Endometrium (tissue), 2 donors: Measurements from ENCODE around the gene HBEGF.

Source experiments
- FAIRE-seq: peaks from 2 replicates; lab custom pipeline; 2012; peaks lifted over from hg19 to GRCh38; lab: Jason Lieb, UNC
- donor health status: control.
- donor health status: control.

The HBEGF gene

DNA sequence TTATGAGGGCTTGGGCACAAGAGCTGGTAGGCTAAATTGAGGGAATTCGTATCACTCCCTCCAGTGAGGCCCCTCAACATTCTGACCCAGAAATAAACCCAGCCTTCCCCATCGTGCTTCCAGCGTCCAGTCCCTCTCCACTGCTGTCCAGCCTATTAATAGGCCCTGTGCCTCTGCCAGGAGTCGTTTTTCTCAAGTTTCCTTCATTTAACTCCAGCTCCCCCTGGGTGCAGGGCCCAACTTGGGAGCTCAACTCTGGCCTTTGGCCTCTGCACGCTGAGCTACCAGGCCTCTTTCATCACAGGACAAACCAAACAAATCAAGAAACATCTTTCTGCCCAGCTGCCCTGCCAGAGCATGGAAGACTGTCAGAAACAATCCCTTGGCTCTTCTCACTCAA lies 10.0 kb downstream of the HBEGF start:
- no peak for FAIRE-seq

DNA sequence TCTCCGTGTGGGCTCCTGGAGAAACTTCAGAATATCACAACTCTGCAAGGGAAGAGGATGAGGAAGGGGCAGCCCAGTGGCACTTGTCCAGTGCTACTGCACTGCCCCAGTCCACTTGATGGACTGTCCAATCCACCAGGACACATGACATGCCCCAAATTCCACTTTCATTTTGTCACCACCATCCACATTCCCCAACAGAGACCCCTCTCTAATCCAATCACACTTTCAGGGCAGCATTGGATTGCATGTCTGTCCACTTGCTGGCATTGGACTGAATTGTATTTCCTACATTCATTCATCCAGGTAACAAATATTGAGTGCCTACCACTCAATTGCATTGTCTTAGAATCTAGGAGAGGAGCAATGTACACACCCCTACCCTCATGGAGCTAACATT lies 14.8 kb downstream of the HBEGF start:
- FAIRE-seq = no peak

DNA sequence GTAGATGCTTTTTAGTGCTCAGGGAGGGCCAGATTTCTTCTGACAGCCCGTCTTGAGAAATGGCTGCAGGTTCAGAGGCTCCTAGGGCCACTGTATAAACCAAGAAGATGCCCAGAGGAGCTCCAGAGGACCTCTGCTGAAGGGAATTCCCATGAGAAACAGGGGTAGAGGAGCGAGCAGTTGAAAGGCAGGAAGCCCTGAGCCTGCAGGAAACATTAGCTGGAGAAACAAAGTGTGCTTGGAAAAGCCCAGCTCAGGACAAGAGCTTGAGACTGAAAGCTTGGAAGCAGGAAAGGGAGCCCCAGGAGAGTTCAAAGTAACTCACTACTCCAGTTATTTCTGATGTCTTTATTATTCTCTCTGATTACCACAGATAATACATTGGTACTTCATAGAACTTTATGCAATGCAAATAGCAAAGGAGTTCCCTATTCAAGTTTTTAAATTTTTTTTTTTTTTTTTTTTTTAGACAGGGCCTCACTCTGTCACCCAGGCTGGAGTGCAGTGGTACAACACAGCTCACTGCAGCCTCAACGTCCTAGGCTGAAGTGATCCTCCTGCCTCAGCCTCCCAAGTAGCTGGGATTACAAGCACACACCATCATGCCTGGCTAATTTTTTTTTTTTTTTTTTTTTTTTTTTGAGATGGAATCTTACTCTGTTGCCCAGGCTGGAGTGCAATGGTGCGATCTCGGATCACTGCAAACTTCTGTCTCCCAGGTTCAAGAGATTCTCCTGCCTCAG lies 16.5 kb downstream of the HBEGF start:
- FAIRE-seq = no peak

DNA sequence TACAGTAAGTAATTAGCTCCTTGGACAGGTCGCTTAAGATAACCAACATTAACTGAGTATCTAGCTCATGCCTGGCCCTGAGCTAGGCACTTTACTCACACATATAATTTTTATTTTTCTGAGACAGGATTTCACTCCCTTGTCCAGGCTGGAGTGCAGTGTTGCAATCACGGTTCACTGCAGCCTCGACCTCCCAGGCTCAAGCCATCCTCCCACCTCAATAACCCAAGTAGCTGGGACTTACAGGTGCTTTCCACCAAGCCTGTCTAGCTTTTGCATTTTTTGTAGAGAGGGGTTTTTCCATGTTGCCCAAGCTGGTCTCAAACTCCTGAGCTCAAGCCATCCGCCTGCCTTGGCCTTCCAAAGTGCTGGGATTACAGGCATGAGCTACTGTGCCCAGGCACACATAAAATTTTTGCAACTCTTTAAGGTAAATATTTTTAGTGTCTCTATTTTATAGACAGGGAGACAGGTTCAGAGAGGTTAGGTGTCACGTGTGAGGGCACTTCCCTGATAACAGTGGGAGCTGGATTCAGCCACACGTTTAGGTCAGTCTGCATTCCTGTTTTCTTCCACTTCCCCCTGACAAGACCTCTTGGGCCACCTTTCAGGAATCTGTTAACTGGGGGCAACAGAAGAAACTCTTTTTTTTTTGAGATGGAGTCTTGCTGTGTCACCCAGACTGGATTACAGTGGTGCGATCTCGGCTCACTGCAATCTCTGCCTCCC lies 18.2 kb downstream of the HBEGF start:
- no peak for FAIRE-seq

DNA sequence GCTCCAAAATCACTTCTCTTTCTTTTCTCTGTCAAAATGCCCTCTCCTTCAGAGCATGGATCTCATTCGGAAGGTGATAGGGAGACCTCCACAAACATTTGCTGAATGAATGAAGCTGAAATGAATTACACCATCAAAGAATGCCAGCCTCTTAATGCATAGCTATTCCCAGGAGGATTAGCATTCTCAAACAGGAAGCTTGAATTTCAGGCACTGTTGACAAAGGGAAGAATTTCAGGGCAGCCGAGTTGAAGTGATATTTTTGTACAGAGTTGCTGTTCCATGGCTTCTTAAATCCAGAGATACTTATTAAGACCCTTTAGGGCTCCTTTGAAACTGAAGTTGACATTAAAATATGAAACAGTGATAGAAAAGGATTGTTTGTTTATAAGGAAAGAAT lies 18.8 kb downstream of the HBEGF start:
- no peak for FAIRE-seq

DNA sequence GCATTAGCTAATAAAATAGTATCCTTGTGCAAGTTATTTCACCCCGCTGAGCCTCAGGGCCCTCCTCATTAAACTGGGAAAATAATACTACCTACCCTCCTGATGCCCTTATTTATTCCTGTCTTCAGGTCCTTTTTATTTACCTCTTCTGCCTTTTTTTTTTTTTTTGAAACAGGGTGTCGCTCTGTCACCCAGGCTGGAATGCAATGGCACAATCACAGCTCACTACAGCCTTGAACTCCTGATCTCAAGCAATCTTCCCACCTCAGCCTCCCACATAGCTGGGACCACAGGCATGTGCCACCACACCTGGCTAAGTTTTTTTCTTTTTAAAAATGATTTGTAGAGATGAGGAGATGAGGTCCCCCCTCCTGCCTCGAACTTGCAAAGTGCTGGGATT lies 20.9 kb downstream of the HBEGF start:
- no peak for FAIRE-seq

DNA sequence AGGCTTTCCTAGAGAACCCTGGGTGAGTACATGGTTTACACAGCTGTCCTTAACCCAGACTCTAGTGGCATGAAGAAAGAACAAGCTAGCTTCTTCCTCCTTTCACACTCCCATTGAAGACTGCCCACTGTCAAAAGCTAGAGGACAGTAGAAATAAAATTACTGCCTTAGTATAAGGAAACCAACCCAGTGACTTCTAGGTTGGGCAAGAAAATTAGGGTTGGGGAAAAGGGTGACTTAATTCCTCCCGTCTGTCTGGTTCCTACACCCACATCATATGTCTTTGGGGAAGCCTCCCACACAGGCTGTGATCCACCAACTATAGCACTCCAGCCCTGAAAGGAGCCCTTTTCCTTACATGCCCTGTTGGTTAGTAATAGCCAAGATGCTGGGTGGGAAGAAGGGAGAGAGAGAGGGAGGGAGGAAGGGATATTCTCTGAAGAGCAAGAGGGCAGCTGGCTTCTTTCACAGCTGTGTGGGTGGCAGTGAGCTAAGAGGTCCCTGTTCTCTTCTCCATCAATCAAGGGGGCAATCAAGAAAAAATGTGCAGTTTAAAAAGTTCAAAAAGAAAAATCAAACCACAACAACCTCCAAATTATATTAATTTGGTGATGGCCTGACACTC lies 21.7 kb downstream of the HBEGF start:
- FAIRE-seq = no peak

DNA sequence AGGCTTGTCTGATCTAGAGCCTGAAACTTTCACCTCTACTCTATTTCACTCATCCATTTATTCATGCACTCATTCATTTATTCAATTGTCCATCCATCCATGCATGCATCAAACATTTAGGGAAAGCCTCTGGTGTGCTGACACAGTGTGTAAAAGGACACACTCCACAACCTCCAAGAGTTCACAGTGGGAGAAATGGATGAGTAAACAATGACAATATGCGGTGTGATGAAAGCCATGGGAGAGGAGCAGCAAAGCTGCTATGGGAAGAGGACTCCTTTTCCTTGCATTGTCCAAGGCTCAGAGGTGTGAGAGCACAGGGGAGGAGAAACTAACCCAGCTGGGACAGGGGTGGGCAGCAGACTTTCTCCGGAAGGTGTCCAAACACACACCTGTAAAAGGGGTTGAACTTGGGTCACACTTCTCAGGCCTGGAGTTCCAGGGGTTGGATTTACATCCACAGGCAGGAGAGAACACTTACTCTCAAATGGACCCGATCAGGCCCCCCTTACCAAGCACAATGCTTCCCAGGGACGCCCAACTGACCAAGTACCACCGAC lies 22.3 kb downstream of the HBEGF start:
- no peak for FAIRE-seq

DNA sequence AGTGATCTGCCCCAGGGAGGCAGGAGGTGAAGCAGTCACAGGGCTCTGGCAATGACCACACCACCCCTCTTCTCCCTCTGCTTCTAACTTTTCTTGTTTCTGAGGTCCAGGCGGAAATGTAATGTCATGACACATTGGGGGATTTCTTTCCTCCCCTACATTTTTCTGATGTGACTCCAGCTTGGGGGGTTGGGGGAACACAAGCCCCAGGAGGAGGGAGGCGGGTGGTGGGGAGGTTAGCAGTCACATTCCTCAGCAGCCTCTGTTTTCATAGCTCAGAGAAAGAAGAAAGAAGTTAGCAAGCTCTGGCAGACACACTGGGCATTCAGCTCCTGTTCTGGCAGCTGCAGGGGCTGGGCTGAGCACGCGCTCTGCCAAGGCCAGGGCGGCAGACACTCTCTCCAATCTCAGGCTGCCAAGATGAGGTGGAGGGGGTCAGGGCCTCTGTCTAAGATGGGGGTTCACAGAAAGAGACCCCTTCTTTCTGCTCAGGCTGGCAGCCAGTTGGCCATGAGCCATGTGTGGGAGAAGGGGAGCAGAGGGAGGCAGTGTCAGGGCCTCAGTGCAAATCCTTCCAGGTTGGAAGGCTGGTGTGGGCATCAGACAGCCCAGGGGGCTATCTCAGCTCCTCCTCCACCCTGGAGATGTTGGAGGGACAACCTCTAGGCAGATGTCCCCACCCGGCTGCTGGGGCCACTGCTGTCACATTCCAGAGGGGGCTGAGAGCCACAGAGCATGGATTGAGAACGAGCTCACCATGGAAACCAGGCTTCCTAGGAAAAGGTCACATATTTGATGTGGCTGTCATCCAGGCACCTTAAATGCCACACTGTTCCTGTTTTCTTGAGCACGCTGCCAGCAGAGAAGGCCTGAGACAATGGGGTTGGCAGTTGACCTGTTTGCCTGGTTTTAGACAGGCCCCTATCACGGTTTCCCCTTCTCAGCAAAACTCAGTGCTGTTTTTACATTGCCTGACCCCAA lies 23.4 kb downstream of the HBEGF start:
- FAIRE-seq = no peak

DNA sequence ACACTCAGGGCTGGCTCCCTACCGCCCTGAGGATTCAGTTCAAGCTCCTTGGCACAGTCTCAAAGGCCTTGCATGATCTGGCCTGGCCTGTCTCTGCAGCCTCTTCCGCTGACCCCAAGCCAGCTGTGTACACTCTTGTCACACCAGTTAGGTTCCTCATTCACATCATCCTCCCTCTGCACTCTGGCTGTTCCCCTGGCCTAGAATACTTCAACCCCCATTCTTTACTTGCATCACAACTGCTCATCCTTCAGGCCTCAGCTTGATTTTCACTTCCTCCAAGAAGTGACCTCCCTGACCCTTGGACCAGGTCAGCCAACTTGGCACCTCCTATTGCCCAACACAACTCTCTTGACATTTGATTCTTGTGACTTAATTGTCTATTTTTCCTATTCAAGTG lies 24.6 kb downstream of the HBEGF start:
- FAIRE-seq = no peak

DNA sequence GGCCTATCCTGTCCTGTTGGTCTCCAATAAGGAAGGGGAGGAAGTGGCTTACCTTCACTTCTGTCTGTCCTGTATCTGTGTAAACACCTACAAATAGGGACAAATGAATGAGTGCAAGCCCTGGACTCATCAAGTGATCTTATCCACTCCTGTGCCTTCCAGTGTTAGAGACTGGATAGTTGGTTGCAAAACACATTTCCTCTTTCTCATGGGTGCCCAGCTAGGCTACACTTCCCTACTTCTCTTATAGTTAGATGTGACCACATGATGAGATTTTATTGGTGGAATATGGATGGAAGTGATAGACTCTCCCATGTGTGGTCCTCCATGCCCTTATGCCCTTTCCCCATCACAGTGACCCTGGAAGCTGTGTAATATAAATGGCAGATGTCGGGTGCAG lies 26.6 kb downstream of the HBEGF start:
- FAIRE-seq = no peak

DNA sequence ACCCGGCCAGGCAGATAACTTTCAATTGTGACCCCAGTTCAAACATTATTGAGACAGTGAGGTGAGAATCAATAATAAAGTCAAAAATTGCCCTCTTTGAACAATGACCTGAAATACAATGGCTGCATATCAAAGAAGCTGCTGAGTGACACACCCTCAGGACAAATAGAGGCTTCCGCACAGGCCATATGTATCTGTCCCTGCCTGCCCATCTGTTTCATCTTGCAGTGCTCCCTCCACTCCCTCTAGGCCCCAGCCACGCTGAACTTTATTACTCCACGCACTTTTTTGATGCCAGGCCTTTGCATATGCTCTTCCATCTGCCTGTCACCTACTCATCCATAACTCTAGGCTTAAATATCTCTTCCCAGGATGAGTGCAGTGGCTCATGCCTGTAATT lies 27.6 kb downstream of the HBEGF start:
- no peak for FAIRE-seq

DNA sequence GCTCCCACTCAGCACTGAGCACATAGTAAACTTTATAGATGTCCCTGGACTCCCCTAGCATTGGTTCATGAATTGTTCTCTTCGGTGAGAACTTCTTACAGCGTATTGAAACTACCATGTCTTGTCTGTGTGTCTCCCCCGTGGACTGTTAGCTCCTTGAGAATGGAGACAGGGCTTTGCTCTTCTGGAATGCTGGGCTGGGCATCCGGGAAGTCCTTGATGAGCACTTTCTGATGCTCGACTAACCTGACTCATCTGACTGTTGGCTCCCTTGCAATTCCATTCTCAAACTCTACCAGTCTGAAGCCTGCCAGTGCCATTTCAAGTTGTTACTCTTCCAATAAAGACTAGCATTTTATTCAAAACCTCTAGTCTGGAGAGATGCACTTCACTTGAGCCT lies 28.5 kb downstream of the HBEGF start:
- FAIRE-seq = no peak

DNA sequence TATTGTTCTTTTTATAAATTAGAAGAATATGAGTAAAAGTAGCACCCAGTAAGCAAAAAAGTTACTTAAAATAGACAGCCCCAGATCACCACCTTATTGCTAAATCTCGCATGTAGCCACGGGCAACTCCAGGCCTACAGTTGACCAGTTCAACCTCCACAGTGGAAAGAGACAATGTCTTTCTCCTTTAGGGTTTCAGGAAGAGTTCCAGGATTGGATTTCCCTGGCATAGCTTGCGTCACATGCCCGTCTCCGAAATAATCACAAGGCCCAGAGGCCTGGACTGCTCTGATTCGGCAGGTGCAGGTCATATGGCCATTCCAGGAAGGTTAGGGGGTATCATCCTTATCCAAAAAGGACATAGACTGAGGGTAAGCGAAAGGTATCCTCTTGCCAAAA lies 33.6 kb downstream of the HBEGF start:
- no peak for FAIRE-seq

DNA sequence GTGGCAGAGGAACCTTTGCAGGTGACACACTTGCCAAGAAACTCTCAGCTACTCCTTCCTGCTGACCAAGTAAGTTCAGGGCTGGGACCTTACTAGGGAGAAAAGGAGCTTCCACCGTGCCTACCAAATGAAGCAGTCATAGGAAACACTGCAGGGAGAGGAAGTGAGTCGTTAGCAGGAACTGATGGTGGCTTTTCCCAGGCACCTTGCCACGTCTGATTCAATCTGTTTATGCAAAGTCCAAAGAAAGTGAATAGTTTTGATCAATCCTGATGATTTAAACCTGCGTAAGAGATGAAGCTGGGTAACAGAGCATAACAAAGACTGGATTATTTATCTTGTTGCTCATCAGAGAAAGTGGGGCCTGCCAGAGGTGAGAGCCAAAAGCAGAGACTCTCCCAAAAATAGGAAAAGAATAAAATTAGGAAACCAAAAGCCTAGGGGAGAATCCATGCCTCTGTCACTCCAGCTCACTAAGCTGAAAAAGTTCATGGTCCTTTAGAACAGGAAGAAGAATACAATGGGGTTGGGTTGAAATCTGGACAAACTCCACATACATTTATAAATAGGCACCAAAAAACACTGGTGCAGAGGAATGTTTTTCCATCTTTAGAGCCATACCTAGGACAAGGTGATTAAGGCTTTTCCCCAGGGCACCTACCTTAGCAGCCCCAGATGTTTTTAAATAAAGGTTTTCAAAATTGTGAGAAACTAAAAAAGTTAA lies 34.2 kb downstream of the HBEGF start:
- no peak for FAIRE-seq

DNA sequence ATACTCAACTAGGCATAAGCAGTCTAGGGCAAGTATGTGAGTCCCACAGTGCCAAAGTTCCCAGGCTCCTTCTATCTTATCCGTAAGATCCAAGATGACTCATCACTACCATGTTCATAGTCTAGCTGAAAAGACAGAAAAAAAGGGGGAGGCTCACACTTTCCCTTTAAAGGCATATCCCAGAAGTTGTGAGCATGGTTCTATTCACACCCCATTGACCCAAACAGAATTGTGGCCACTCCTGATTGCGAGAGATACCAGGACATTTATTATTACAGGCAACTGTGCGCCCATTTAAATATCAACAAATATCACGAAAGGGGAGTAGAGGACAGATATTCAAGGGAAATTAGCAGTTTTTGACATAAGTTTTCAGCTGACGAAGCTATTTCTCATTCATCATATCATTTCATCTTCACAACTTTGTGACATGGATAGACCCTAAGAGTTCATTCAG lies 35.4 kb downstream of the HBEGF start:
- no peak for FAIRE-seq

DNA sequence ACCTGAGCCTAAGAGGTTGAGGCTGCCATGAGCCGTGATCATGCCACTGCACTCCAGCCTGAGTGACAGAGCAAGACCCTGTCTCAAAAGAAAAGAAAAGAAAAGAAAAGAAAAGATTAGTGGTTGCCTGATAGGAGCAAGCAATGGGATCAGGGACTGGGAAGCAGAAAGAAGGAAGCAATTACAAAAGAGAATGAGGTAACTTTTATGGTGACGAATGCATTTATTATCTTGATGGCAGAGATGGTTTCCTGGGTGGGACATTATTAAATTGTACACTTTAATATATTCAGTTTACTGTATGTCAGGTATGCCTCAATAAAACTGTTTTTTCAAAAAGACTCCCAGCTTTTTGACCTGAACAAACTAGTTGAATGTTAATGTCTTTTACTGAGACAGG lies 36.0 kb downstream of the HBEGF start:
- no peak for FAIRE-seq

DNA sequence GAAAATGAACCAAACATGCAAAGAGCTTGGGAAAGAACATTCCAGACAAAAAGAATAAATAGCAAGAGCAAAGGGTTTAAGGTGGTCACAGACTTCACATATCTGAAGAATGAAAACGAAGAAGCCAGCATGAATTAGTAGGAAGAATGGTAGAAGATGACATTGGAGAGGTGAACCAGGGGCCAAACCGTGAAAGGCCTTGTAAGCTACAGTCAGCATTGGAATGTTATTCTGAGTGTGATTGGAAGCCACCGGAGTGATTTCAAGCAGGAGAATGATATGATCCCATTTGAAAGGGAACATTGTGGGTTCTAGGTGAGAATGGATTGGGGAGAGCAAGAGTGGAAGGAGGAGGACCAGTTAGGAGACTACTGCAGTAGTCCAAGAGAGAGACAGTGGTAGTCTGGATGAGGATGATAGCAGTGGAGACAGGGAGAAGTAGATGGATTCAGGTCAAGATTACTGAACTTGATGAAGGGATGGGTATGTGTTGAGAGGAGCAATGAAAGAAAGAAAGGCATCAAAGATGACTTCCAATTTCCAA lies 36.6 kb downstream of the HBEGF start:
- FAIRE-seq = no peak

DNA sequence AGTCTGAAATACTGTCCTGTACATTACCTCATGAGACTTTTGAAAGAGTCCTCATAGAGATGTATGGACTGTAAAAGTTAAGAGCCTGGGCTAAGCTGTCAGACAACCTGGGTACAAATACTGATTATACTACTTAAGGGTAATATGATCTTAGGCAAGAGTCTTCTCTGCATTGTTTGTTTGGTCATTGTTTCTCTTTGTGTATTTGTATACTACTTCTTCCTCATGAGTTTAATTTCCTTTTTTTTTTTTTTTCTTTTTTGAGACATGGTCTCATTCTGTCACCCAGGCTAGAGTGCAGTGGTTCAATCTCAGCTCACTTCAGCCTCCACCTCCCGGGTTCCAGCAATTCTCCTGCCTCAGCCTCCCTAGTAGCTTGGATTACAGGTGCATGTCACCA lies 40.9 kb downstream of the HBEGF start:
- FAIRE-seq = no peak

DNA sequence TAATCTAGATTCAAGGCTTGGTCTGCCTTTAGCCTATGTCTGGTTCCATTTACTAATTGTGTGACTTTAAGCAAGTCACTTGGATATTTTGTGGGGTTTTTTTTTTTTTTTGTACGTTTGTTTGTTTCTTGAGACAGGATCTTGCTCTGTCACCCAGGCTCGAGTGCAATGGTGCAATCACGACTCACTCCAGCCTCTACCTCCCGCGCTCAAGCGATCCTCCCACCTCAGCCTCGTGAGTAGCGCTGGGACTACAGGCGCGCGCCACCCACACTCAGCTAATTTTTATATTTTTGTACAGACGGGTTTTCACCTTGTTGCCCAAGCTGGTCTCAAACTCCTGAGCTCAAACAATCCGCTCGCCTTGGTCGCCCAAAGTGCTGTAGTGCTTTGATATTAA lies 42.4 kb downstream of the HBEGF start:
- FAIRE-seq = no peak
